ENCODE data around the gene CDKN2C. TPM values are rescaled to one million over a fixed set of nuclear protein-coding genes. Genes with fewer than 3 reads are reported as not detected.

CDKN2C gene
- total and polyA plus RNA-seq, 2 donors from 2014 or later = 12.5 to 16.6 TPM

DNA sequence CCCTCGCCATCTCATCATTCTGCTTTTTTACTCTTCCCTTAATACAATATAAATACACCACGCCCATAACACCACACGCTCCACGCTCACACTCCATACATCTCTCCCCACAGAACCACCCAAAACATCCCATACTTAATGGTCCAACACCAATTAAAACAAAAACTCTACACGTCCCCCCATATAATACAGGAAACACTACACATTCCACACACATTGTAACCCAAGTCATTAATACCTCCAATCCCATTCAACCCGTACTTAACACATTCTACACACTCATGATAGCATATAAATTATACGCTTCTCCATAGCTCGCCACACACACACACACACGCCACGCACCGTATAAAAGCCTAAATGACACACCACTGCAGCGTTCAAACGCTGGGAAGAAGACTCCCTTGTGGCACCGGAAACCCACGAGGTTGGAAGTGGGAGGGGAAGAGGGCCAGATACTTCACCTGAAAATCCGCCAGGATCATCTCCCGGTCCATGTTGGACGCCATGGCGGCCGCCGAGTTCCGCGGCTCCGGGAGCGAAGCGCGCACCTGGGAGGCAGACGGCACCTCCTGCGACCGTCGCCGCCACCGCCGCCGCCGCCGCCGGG lies 10.6 kb upstream of the CDKN2C start:
- TF ChIP-seq, protein P1, sequence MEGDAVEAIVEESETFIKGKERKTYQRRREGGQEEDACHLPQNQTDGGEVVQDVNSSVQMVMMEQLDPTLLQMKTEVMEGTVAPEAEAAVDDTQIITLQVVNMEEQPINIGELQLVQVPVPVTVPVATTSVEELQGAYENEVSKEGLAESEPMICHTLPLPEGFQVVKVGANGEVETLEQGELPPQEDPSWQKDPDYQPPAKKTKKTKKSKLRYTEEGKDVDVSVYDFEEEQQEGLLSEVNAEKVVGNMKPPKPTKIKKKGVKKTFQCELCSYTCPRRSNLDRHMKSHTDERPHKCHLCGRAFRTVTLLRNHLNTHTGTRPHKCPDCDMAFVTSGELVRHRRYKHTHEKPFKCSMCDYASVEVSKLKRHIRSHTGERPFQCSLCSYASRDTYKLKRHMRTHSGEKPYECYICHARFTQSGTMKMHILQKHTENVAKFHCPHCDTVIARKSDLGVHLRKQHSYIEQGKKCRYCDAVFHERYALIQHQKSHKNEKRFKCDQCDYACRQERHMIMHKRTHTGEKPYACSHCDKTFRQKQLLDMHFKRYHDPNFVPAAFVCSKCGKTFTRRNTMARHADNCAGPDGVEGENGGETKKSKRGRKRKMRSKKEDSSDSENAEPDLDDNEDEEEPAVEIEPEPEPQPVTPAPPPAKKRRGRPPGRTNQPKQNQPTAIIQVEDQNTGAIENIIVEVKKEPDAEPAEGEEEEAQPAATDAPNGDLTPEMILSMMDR (IDR thresholded peaks at IDR 0.05; ENCODE audit: borderline replicate concordance, extremely low read depth, insufficient read depth) = no peak
- Histone ChIP-seq H3K27me3 (ENCODE audit: control insufficient read depth, insufficient read depth, low read length) (no peaks in the 10 kb centered on the region), H3K4me3 (ENCODE audit: low read length in 3 of 3) (peak overlapping the region; percentile 93 to 100 (median 99)), H3K9ac (ENCODE audit: low read length in 3 of 3) (peak overlapping the region; percentile 47 to 95 (median 84)), H3K9me3 (ENCODE audit: control insufficient read depth in 2 of 3, insufficient read depth in 1 of 3, low read length in 3 of 3) (no peaks in the 10 kb centered on the region), H3K4me1 (ENCODE audit: control insufficient read depth in 2 of 3, insufficient read depth in 2 of 3, low read depth in 1 of 3, low read length in 3 of 3) (peaks cover 0 to 3% (median 0%) of the 10 kb centered on the region in 3 donors), H3K36me3 (ENCODE audit: control insufficient read depth in 2 of 3, insufficient read depth in 3 of 3, low read length in 3 of 3) (no peaks in the 10 kb centered on the region), H3K27ac (ENCODE audit: low read depth in 2 of 2, low read length in 2 of 2) (peak overlapping the region in 1 of 2 donors; percentile 85)
- intact Hi-C loops (cut with DNase I) = no loop called here
- FAIRE-seq = no peak
- DNase-seq = peak in 3 of 5 donors; percentile 44 to 72 (median 46)

DNA sequence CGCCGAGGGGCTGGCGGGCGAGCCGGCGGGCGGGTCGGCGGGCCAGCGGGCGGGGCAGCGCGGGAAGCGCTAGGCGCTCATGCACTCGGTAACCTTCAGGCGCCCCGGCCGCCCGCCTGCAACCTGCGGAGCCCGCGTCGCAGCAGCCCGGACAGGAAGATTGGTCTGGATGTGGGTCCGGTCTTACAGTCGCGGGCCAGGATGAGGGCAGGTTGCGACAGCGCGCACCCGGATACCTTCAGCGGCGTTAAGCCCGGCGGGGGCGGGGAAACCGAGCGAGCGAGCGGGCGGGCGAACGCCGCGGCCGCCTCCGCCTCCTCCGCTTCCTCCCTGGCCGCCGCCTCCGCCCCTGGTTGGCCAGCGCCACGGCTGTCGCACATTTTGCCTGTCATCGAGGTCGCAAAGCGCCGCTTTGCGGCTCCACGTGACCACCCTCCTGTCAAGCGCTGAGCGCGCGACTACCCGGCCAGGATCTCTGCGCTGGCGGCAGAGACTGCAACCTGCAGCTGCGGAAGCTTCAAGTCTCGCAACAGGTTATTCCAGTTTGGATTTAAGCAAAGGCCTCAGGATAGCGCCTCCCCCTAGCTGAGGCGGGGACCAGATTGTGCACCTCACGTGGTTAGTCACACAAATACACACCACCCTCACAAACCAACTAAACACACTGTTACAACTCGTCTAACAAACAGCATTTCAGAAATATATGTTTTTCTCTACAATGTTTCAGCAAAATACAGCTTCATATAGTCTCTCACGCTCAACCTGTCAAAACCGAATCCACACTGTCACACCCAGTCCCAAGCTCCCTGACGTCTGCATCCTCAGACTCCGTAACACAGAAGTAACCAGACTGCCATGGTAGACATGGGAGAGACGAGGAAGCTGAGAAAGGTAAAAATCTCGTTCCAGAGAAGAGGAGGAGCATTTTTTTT lies 9.9 kb upstream of the CDKN2C start, which contains the start of gene FAF1:
FAF1 (minus strand) TSS at position 355 of the 932 bp plus-strand sequence. CDS start 456 bp downstream, outside the sequence.
- H3K9me3 ChIP-seq (ENCODE audit: control insufficient read depth in 2 of 3, insufficient read depth in 1 of 3, low read length in 3 of 3) = no peaks in the 10 kb centered on the region
- no peak for FAIRE-seq
- TF ChIP-seq, protein P1 (IDR thresholded peaks at IDR 0.05; ENCODE audit: borderline replicate concordance, extremely low read depth, insufficient read depth) = peak; percentile 9
- H3K9ac ChIP-seq (ENCODE audit: low read length in 3 of 3) = peak within 1 kb of the TSS; percentile 84 to 96 (median 95)
- H3K36me3 ChIP-seq (ENCODE audit: control insufficient read depth in 2 of 3, insufficient read depth in 3 of 3, low read length in 3 of 3) = no peaks in the 10 kb centered on the region
- no peaks in the 10 kb centered on the region for H3K27me3 ChIP-seq (ENCODE audit: control insufficient read depth, insufficient read depth, low read length)
- peak; percentile 98 to 99 (median 98) for DNase-seq
- peak within 1 kb of the TSS; percentile 93 to 100 (median 99) for H3K4me3 ChIP-seq (ENCODE audit: low read length in 3 of 3)
- peak within 1 kb of the TSS; percentile 85 to 86 for H3K27ac ChIP-seq (ENCODE audit: low read depth in 2 of 2, low read length in 2 of 2)
- peaks cover 0 to 3% (median 0%) of the 10 kb centered on the region in 3 donors for H3K4me1 ChIP-seq (ENCODE audit: control insufficient read depth in 2 of 3, insufficient read depth in 2 of 3, low read depth in 1 of 3, low read length in 3 of 3)
- intact Hi-C loops (cut with DNase I) = no loop called here

DNA sequence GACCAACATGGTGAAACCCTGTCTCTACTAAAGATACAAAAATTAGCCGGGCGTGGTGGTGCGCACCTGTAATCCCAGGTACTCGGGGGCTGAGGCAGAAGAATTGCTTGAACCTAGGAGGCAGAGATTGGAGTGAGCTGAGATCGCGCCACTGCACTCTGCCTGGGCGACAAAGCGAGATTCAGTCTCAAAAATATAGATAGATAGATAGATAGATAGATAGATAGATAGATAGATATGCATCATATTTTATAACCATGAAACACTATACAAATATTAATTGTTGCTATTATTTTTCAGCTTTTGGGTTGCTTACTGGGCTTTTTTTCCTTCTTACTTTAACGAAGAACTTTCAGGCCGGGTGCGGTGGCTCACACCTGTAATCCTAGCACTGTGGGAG lies 5.2 kb upstream of the CDKN2C start:
- H3K9me3 ChIP-seq (ENCODE audit: control insufficient read depth in 2 of 3, insufficient read depth in 1 of 3, low read length in 3 of 3) = no peaks in the 10 kb centered on the region
- no peak overlapping the region for H3K9ac ChIP-seq (ENCODE audit: low read length in 3 of 3)
- intact Hi-C loops (cut with DNase I) = no loop called here
- peaks cover 0 to 5% (median 0%) of the 10 kb centered on the region in 3 donors for H3K4me1 ChIP-seq (ENCODE audit: control insufficient read depth in 2 of 3, insufficient read depth in 2 of 3, low read depth in 1 of 3, low read length in 3 of 3)
- no peaks in the 10 kb centered on the region for H3K36me3 ChIP-seq (ENCODE audit: control insufficient read depth in 2 of 3, insufficient read depth in 3 of 3, low read length in 3 of 3)
- H3K27me3 ChIP-seq (ENCODE audit: control insufficient read depth, insufficient read depth, low read length) = peaks cover 2% of the 10 kb centered on the region
- TF ChIP-seq, protein P1 (IDR thresholded peaks at IDR 0.05; ENCODE audit: borderline replicate concordance, extremely low read depth, insufficient read depth) = no peak
- H3K4me3 ChIP-seq (ENCODE audit: low read length in 3 of 3) = no peak overlapping the region
- no peak for FAIRE-seq
- no peak overlapping the region for H3K27ac ChIP-seq (ENCODE audit: low read depth in 2 of 2, low read length in 2 of 2)
- DNase-seq = no peak
